HG03196 (cell line): ENCODE data around the gene MEF2B.
"Not testable (repeated sequence)": the region's sequence is repeated elsewhere in the genome, so short reads cannot be mapped to it uniquely, and the experiment has no call there.

Source experiments
- ATAC-seq: cut with Tn5 transposase; IDR thresholded peaks from one replicate; pipeline ENCODE4 v1.9.1; 2021; ENCODE audit not compliant: unreplicated experiment

Gene MEF2B

DNA sequence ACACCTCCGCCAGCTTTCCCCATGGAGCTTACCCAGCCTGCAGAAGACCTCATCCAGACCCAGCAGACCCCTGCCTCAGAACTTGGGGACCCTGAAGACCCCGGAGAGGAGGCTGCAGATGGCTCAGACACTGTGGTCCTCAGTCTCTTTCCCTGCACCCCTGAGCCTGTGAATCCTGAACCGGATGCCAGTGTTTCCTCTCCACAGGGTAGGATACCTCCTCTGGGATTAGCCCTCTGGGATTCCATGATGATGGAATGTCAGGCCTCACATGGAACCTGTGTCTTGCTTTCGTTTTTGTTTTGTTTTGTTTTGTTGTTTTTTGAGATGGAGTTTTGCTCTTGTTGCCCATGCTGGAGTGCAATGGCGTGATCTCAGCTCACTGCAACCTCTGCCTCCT is 23.9 kb upstream of the MEF2B start:
- no peak for ATAC-seq

GRCh38 chr19:19192910-19193423 is 22.9 kb upstream of the MEF2B start:
- no peak for ATAC-seq

DNA sequence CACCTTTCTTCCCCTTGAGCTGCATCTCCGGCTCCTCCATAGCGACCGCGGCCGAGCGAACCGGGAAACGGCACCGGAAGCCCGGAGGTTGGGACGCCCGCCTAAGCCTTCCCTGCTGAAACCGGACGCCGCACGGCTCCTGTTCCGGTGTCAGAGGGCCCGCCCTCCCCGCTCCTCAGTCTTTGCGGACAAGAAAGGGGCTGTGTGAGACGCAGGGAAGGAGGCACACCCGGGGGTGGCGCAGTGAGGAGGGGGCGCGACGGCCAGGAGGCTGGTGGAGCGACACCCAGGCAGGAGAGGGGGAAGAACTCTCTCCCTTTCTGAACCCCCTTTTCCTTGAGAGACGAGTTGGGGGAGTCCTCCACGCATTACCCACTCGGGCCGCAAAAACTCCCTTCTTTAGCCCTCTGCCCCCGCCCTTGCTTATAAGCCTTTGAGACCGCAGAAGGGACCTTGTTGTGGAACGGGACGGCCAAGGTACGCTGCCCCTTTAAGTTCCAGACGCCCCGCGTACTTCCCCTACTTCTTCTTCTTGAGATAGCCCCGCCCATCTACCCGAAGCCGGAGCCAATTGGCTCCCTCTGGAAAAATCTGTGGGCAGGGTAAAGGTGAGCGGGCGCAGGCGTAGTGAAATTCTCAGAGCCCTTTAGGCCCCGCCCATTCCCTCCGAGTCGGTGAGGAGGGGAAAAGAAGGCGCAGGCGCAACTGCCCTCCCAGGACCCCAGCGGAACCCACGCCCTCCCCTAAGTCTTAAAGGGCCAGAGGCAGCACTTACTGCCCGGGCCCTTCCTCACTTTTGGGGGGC is 22.2 kb upstream of the MEF2B start, which contains the start of the genes BORCS8 and RFXANK:
TSS of gene BORCS8 (minus strand) at position 75 of the 805 bp plus-strand sequence. CDS start at position 40, 35 bp downstream.
TSS of gene RFXANK (plus strand) at position 181 of the 805 bp plus-strand sequence. CDS start 1,689 bp downstream, outside the sequence.
- peak; percentile 79 for ATAC-seq

- ATAC-seq, result no peak
Observed at GRCh38 chr19:19191768-19192077, 21.7 kb upstream of the MEF2B start.

DNA sequence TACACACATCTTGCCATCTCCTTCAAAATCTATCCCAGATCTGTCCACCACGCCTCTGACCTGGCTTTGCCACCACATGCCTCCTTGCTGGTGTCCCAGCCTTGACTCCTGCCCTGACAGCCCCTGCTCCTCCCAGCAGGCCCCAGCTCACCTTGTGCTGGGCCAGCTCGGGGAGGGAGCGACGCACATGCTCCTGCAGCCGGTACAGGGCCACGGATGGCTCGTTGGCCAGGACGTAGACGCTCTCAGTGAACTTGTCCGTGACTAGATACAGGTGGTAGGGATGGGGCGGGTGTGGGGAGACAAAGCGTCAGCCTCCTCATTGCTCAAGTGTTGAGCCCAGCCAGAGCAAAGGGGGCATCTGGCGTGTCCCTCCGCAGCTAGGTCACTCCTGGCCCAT is 16.7 kb upstream of the MEF2B start:
- no peak for ATAC-seq

GRCh38 chr19:19185853-19186740 is 16.0 kb upstream of the MEF2B start:
- no peak for ATAC-seq

GRCh38 chr19:19181488-19181998 is 11.5 kb upstream of the MEF2B start:
- no peak for ATAC-seq

- ATAC-seq, result no peak
Observed at GRCh38 chr19:19179548-19180441, 9.7 kb upstream of the MEF2B start.

- ATAC-seq, result no peak
Observed at GRCh38 chr19:19176950-19177349, 6.9 kb upstream of the MEF2B start.

- ATAC-seq, result not testable (repeated sequence)
Observed at GRCh38 chr19:19173243-19173642, 3.2 kb upstream of the MEF2B start.

GRCh38 chr19:19171821-19172532 is 1.9 kb upstream of the MEF2B start:
- ATAC-seq, result no peak

DNA sequence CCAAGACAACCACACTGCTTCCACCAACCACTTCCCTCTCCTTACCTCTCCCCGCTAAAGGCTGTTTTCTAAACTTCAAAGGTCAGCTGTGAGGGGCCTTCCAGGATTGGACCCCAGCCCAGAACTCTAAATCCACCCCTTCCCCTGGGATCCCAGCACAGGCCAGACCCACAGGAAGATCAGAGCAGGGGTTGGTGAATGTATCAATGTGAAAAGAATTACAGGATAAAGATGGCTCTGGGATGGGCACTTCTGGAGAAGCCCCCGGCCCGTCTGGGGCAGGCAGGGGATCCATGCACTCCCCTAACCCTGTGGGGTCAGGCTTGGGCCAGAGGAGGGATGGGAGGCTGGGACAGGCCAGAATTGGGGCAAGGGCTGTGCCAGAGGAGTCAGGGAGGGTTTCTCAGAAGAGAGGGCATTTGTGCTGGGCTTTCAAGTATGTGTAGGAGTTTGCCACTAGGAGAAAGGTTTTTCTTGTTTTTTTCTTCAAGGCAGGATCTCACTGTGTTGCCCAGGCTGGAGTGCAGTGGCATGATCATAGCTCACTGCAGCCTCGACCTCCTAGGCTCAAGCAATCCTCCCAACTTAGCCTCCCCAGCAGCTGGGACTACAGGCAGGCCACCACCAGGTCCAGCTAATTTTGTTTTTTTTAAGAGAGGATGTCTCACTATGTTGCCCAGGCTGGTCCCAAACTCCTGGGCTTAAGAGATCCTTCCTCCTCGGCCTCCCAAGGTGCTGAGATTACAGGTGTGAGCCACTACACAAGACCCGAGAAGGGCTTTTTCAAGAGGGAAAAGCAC is 1.0 kb upstream of the MEF2B start:
- ATAC-seq, result no peak

DNA sequence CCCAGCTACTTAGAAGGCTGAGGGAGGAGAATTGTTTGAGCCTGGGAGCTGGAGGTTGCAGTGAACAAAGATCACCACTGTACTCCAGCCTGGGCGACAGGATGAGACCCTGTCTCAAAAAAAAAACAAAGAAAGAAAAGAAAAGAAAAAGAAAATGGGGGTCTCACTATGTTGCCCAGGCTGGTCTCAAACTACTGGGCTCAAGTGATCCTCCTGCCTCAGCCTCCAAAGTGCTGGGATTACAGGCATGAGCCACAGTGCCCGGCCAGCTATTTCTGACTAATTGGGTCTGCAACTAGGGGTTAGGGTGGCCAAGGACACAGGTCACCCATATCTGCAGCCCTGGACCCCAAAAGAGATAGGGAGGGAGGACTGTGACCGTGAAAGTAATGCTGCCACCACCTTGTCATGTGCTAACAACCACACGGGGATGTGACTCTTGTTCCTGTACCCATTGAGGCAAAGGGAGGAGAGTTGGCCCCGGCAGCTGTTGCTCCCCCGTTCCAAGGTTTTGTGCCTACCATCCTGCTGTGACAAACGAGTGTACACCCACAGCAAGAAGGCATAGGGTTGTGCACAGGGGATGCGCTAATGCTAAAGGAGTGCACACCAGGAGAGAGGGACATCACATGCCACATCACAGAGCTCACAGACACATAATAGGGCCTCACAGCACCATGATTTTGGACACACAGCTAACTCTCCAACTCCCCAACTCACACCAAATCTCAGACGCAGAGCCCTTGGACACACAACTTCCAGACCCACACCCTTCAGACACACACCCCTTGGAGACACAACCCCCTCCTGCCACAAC is 619 bp downstream of the MEF2B start:
- peak; percentile 17 for ATAC-seq

- no peak for ATAC-seq
Observed at GRCh38 chr19:19167612-19168011, 2.5 kb downstream of the MEF2B start.

DNA sequence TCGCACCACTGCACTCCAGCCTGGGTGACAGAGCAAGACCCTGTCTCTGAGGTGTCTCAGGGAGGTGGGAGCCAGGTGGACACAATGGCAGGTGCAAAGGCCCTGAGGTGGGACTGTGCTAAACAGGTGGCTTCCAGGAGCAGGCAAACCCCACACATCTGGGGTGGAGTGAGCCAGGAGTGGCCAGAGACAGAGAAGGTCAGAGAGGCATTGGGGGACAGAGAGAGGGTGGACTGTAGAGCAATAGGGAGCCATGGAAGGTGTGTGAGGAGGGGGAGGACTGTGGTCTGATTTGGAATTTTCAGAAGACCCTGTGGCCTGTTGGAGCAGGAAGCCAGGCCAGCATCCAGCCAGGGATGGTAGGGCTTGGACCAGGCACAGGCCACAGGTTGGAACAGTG is 4.7 kb downstream of the MEF2B start:
- ATAC-seq, result no peak

DNA sequence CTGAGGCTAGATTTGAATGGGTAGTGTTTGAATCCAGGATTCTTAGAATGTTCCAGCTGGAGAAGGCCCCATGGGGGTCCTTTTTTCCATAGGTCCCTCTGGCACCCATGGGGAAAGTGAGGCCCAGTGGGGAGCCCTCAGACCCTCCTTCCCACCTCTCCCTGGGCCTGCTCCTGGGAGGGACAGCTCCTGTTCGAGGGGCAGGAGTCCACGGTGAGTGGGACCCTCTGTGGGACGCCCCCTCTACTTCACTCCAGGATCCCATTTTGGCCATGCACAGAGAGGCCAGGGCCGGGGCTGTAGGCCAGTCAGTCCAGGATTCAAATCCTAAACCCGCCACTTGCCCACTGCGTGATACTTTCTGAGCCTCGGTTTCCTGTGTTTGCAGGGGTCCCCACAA is 7.6 kb downstream of the MEF2B start:
- no peak for ATAC-seq

DNA sequence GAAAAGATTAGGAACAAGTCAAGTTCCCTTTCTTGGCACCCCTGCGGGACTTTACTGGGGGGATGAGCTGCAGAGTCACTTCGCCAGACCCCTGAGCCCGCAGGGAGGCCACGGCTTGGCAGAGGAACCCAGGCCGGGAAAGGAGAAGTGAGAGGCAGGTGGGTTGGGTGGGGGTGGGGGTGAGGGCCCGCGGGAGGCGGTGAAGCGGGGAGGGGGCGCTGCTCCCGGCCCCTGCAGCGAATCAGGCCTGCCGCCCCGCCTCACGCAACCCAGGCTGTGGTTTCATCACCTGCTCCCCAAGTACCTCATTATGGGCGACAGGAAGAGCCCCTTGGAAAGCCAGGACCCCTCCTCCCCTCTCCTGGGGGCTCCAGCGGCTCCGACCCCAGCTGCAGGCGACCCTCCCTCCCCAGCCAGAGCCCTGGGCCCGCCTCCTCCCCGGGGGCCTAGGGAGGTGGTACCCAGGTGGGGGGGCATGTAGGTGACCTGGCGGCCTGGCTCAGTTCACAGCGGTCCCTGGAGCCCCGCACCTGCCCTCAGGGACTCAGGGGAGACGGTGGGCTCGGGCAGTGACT is 9.5 kb downstream of the MEF2B start:
- ATAC-seq, result no peak

DNA sequence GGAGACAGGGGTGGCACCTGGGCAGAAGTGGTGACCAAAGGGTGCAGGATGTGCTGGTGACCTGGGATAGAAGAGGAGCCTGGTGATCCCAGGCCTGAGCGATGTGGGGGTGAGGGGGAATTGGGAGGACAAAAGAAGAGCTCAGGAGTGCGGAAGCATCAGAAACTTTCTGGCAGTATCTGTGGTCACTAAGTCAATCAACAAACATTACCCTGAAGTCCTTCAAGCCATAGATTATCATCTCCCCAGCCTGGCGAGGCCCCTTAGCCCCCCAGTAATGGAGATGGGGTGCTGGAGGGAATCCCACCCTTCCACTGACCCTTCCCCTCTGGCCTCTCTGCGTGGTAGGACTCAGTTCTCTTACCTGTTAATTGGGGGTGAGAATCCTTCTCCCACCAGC is 10.5 kb downstream of the MEF2B start:
- no peak for ATAC-seq
